Cerebellar nuclear complex (tissue), 1 donor: Measurements from ENCODE around the gene RYK.
A peak's percentile ranks its signal among the peaks of the same experiment; 100 is the strongest.
"Not testable (repeated sequence)": the region's sequence is repeated elsewhere in the genome, so short reads cannot be mapped to it uniquely, and the experiment has no call there.

Source experiments
- DNase-seq, 2 experiments: peaks; one replicate each; lab custom pipeline; 2025; lab: John Stamatoyannopoulos, UW

Gene RYK

GRCh38 chr3:134250717-134251220 lies at the start of gene RYK:
Gene RYK, minus strand, starts transcription at chr3:134250859. Its CDS starts 205 bp downstream, at chr3:134250654.
- peak in 1 of 2 experiments; percentile 26 for DNase-seq

DNA sequence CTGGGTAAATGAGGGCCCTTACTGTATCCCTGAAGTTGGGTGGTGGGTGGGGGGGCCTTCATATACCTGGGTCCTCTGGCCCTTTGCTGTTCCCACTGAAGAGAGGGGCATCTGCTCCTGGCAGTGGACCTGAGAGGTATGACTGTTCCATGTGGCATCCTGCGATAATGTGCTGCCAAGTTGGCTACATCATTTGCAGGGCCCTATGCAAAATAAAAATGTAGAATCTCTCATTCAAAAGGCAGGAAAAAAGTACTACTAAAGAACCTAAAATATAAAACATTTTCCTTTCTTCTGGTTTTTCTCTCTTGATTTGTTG lies 49.2 kb upstream of the RYK start:
- DNase-seq: no peak

- no peak for DNase-seq
These were observed 48.7 kb upstream of the RYK start for GRCh38 chr3:134299185-134299887.

GRCh38 chr3:134298249-134298648 lies 47.6 kb upstream of the RYK start:
- no peak for DNase-seq

GRCh38 chr3:134296616-134297015 lies 46.0 kb upstream of the RYK start:
- no peak for DNase-seq

DNA sequence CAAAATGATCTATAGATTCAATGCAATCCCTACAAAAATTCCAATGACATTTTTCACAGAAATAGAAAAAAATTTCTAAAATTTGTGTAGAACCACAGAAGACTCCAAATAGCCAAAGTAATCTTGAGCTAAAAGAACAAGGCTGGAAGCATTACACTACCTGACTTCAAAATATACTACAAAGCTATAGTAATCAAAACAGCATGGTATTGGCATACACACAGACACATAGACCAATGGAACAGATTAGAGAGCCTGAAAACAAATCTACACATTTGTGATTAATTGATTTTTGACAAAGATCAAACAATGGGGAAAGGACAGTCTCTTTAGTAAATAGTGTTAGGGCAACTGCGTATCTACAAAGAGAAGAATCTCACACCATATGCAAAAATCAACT lies 45.3 kb upstream of the RYK start:
- DNase-seq: no peak

GRCh38 chr3:134294302-134295280 lies 43.9 kb upstream of the RYK start:
- no peak for DNase-seq

- no peak for DNase-seq
These were observed 40.9 kb upstream of the RYK start for GRCh38 chr3:134291319-134292254.

GRCh38 chr3:134287512-134287911 lies 36.9 kb upstream of the RYK start:
- DNase-seq: no peak

- DNase-seq: no peak
These were observed 33.8 kb upstream of the RYK start for GRCh38 chr3:134284438-134284837.

GRCh38 chr3:134282659-134283047 lies 32.0 kb upstream of the RYK start:
- no peak for DNase-seq

GRCh38 chr3:134281912-134282658 lies 31.4 kb upstream of the RYK start:
- no peak for DNase-seq

DNA sequence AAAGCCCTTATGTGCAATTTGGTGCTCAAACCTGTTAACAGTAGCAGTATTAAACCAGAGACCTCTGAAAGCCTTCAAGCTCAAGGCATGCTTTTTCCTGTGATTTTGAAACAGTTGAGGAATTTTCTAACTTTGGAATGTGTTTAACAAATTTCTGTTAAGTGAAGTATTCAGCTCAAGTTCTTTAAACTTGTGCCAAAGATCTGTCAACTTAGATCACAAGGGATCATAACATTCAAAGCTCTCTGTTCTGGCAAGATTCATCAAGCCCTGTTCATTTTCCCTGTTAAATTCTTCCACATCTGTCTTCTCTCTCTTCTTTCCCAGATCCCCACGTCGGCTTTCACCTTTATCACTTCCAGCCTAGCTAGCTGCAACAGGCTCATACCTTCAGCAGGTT lies 28.8 kb upstream of the RYK start:
- no peak for DNase-seq

GRCh38 chr3:134277066-134277660 lies 26.5 kb upstream of the RYK start:
- no peak for DNase-seq

DNA sequence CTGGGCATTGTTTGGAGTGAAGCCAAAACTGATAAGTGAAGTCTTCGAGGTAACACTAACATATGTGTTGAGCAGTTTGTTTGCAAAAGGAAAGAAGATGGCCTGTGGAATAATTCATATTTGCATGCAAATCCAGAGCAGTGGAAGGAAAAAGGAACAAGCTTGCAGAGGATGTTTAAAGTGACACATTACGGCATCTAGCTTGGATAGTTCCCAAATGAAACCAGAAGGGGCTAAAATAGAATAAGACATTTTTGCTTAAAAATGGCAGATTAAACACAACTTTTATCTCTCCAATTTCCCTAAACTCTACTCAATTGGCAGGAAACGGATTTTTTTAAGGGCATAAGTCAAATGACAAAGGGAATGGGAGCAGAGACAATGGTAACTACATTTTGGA lies 25.4 kb upstream of the RYK start:
- DNase-seq: no peak

- DNase-seq: not testable (repeated sequence)
These were observed 24.5 kb upstream of the RYK start for GRCh38 chr3:134275110-134275509.

- DNase-seq: no peak
These were observed 23.9 kb upstream of the RYK start for GRCh38 chr3:134274571-134274970.

GRCh38 chr3:134267996-134268395 lies 17.3 kb upstream of the RYK start:
- no peak for DNase-seq

- DNase-seq: no peak
These were observed 10.3 kb upstream of the RYK start for GRCh38 chr3:134260987-134261386.

- DNase-seq: no peak
These were observed 8.2 kb upstream of the RYK start for GRCh38 chr3:134258761-134259347.
